Measurements from ENCODE around the gene MBP.

DNA sequence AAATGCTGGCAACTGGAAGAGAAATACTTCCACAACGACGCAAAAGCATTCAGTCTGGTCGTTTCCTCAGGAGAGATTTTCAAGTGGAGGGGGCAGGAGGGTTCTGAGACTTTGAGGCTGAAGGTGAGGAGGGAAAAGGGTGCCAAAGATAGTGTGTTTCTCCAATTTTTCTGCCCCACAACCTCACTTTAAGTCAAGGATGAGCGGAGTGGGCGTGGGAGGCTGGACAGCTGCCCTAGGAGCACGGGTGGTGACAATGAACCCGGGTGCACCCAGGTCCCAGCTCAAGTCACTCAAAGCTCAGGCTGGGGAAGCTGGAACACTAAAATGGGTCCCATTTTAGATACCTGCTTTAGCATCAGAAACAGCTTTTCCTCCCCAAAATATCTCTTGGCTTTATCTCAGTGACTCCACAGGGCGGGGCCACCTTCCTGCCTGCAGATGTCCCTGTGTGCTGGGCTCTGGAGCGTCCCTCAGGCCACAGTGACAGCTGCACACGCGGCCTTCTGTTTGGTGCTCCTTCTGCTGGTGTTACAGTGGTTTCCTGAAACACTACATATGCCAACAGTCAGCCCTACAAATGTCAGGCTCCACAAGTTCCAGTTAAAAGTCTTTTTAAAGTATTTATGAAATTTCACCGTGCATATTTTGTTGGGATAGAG, 1.4 kb upstream of the MBP start:
- TF ChIP-seq, protein P1, sequence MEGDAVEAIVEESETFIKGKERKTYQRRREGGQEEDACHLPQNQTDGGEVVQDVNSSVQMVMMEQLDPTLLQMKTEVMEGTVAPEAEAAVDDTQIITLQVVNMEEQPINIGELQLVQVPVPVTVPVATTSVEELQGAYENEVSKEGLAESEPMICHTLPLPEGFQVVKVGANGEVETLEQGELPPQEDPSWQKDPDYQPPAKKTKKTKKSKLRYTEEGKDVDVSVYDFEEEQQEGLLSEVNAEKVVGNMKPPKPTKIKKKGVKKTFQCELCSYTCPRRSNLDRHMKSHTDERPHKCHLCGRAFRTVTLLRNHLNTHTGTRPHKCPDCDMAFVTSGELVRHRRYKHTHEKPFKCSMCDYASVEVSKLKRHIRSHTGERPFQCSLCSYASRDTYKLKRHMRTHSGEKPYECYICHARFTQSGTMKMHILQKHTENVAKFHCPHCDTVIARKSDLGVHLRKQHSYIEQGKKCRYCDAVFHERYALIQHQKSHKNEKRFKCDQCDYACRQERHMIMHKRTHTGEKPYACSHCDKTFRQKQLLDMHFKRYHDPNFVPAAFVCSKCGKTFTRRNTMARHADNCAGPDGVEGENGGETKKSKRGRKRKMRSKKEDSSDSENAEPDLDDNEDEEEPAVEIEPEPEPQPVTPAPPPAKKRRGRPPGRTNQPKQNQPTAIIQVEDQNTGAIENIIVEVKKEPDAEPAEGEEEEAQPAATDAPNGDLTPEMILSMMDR (IDR thresholded peaks at IDR 0.05; ENCODE audit: poor library complexity, severe bottlenecking): no peak
- TF ChIP-seq EP300 (conservative IDR thresholded peaks at IDR 0.05; ENCODE audit: poor library complexity, severe bottlenecking) (no peak), SMC3 (conservative IDR thresholded peaks at IDR 0.05; ENCODE audit: poor library complexity) (no peak), EZH2 (IDR thresholded peaks at IDR 0.05; ENCODE audit: borderline replicate concordance, insufficient read depth, low read length, poor library complexity, severe bottlenecking) (no peak), MXI1 (conservative IDR thresholded peaks at IDR 0.05; ENCODE audit: poor library complexity, severe bottlenecking) (no peak), POLR2AphosphoS5 (IDR thresholded peaks at IDR 0.05) (no peak), RAD21 (conservative IDR thresholded peaks at IDR 0.05) (no peak)

Measured in neural cell (in vitro differentiated cells).